ENCODE measurements around the gene ADK. TPM values are rescaled to one million over a fixed set of nuclear protein-coding genes. Genes with fewer than 3 reads are reported as not detected.

The ADK gene
- total and polyA plus RNA-seq, 2 of the 13 experiments (the other 11 are each of a cell fraction or from before 2014, with no cell fraction given) = 48.6 to 79.1 TPM

DNA sequence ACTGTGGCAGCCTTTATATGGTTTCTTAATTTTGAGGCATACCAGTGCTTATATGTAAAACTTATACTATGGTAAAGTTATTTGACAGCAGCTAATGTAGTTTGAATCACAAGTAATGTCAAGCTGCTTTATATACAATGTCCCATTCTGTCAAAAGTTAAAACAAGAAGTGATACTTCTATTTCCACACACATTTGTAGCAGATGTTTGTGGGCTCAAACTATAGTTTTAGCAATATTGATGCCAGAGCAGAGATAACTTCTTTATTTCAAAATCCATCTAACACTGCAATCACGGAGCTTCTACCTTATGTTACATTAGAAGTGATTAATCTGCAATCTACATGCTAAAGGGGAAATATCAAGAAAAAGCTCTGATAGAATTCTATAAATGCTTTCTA lies 149.6 kb downstream of the ADK start:
- Histone ChIP-seq H2AFZ (ENCODE audit: low read length) (no peak overlapping the region), H3K4me1 (ENCODE audit: insufficient read depth, low read length) (no peaks in the 10 kb centered on the region), H3K36me3 (replicated peaks in 1 of 2; ENCODE audit: control insufficient read depth in 1 of 2, insufficient read depth in 2 of 2, low read length in 2 of 2) (peaks cover 0 to 3% of the 10 kb centered on the region in 2 experiments; a peak in 1 of 5 replicates), H3K4me3 (replicated peaks in 1 of 3; ENCODE audit: insufficient read depth in 1 of 3, low read depth in 2 of 3, low read length in 3 of 3) (no peak overlapping the region), H3K27ac (ENCODE audit: extremely low read length, insufficient read depth, low read length) (no peak overlapping the region), H3K9ac (ENCODE audit: insufficient read depth, low read depth, low read length) (no peak overlapping the region), H3K9me3 (ENCODE audit: low read length) (no peaks in the 10 kb centered on the region), H3K79me2 (ENCODE audit: insufficient read depth, low read length) (no peaks in the 10 kb centered on the region), H4K20me1 (ENCODE audit: insufficient read depth, low read length) (no peaks in the 10 kb centered on the region), H3K4me2 (ENCODE audit: low read depth, low read length) (no peak overlapping the region), H3K27me3 (ENCODE audit: control insufficient read depth in 1 of 2, insufficient read depth in 2 of 2, low read length in 2 of 2) (no peaks in the 10 kb centered on the region)
- intact Hi-C loops (cut with micrococcal nuclease; ENCODE audit: unreplicated experiment) (no loop called here), in situ Hi-C loops (cut with HindIII; ENCODE audit: extremely low pct_ligation_motif_present, low pct_unique_long_range_greater_than_20kb) (no loop called here)
- FAIRE-seq (no peak), DNase-seq (ENCODE audit: low spot score) (no peak), ATAC-seq (no peak)
- WGBS (ENCODE audit: low lambda C conversion rate) = 0% methylated on average over 1 of the region's 1 CpG
- no TSS peak for BruUV-seq (replicated peaks)
- ChIA-PET CTCF (ENCODE audit: low intra/inter-chr PET ratio, low total read pairs) (no interaction called here), POLR2A (no interaction called here)
- TF ChIP-seq ZNF777 (CRISPR knock-in tag; IDR thresholded peaks at IDR 0.05) (no peak), ZNF562 (CRISPR knock-in tag; IDR thresholded peaks at IDR 0.05; ENCODE audit: borderline replicate concordance) (no peak), HDAC6 (IDR thresholded peaks at IDR 0.05; ENCODE audit: low read depth, low read length) (no peak), ZNF556 (CRISPR knock-in tag; IDR thresholded peaks at IDR 0.05; ENCODE audit: borderline replicate concordance) (no peak), ZNF205 (CRISPR knock-in tag; IDR thresholded peaks at IDR 0.05) (no peak), TAF15 (IDR thresholded peaks at IDR 0.05; ENCODE audit: low read depth, low read length, poor library complexity, severe bottlenecking) (no peak), MEF2D (CRISPR knock-in tag; IDR thresholded peaks at IDR 0.05) (no peak), MIXL1 (CRISPR knock-in tag; IDR thresholded peaks at IDR 0.05) (no peak), REXO4 (CRISPR knock-in tag; IDR thresholded peaks at IDR 0.05; ENCODE audit: borderline replicate concordance) (no peak), MYC (CRISPR knock-in tag; IDR thresholded peaks at IDR 0.05; ENCODE audit: borderline replicate concordance) (no peak), KDM4B (CRISPR knock-in tag; IDR thresholded peaks at IDR 0.05) (no peak)
- TF ChIP-seq, protein P1, sequence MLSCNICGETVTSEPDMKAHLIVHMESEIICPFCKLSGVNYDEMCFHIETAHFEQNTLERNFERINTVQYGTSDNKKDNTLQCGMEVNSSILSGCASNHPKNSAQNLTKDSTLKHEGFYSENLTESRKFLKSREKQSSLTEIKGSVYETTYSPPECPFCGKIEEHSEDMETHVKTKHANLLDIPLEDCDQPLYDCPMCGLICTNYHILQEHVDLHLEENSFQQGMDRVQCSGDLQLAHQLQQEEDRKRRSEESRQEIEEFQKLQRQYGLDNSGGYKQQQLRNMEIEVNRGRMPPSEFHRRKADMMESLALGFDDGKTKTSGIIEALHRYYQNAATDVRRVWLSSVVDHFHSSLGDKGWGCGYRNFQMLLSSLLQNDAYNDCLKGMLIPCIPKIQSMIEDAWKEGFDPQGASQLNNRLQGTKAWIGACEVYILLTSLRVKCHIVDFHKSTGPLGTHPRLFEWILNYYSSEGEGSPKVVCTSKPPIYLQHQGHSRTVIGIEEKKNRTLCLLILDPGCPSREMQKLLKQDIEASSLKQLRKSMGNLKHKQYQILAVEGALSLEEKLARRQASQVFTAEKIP (CRISPR knock-in tag; IDR thresholded peaks at IDR 0.05; ENCODE audit: borderline replicate concordance) = no peak
- TF ChIP-seq, protein P2, sequence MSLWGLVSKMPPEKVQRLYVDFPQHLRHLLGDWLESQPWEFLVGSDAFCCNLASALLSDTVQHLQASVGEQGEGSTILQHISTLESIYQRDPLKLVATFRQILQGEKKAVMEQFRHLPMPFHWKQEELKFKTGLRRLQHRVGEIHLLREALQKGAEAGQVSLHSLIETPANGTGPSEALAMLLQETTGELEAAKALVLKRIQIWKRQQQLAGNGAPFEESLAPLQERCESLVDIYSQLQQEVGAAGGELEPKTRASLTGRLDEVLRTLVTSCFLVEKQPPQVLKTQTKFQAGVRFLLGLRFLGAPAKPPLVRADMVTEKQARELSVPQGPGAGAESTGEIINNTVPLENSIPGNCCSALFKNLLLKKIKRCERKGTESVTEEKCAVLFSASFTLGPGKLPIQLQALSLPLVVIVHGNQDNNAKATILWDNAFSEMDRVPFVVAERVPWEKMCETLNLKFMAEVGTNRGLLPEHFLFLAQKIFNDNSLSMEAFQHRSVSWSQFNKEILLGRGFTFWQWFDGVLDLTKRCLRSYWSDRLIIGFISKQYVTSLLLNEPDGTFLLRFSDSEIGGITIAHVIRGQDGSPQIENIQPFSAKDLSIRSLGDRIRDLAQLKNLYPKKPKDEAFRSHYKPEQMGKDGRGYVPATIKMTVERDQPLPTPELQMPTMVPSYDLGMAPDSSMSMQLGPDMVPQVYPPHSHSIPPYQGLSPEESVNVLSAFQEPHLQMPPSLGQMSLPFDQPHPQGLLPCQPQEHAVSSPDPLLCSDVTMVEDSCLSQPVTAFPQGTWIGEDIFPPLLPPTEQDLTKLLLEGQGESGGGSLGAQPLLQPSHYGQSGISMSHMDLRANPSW (CRISPR knock-in tag; IDR thresholded peaks at IDR 0.05; ENCODE audit: borderline replicate concordance) = no peak
- TF ChIP-seq, protein P3, sequence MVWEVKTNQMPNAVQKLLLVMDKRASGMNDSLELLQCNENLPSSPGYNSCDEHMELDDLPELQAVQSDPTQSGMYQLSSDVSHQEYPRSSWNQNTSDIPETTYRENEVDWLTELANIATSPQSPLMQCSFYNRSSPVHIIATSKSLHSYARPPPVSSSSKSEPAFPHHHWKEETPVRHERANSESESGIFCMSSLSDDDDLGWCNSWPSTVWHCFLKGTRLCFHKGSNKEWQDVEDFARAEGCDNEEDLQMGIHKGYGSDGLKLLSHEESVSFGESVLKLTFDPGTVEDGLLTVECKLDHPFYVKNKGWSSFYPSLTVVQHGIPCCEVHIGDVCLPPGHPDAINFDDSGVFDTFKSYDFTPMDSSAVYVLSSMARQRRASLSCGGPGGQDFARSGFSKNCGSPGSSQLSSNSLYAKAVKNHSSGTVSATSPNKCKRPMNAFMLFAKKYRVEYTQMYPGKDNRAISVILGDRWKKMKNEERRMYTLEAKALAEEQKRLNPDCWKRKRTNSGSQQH (CRISPR knock-in tag; IDR thresholded peaks at IDR 0.05; ENCODE audit: low read depth) = no peak
- TF ChIP-seq, protein P4, sequence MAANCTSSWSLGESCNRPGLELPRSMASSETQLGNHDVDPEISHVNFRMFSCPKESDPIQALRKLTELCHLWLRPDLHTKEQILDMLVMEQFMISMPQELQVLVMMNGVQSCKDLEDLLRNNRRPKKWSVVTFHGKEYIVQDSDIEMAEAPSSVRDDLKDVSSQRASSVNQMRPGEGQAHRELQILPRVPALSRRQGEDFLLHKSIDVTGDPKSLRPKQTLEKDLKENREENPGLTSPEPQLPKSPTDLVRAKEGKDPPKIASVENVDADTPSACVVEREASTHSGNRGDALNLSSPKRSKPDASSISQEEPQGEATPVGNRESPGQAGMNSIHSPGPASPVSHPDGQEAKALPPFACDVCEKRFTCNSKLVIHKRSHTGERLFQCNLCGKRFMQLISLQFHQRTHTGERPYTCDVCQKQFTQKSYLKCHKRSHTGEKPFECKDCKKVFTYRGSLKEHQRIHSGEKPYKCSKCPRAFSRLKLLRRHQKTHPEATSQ (CRISPR knock-in tag; IDR thresholded peaks at IDR 0.05; ENCODE audit: borderline replicate concordance) = no peak
